Neural cell (in vitro differentiated cells): ENCODE measurements around the gene DDX27. TPM values are rescaled to one million over a fixed set of nuclear protein-coding genes. Genes with fewer than 3 reads are reported as not detected.

ENCODE experiments used
- H2AFZ ChIP-seq: fragments of 200-600, 300-800 bp; sonication (generic), shearing (Covaris generic); 2 replicates; pipeline ENCODE4 v1.6.0; 2014; ENCODE audit warnings: low read depth, mild to moderate bottlenecking, antibody characterized with exemption, low read length, moderate library complexity
- H3F3A ChIP-seq: fragments of 200-600 bp; shearing (Covaris generic); 2 replicates; pipeline ENCODE4 v1.6.1; 2016; ENCODE audit warnings: mild to moderate bottlenecking, moderate library complexity, mixed read lengths, antibody characterized with exemption, low read length; ENCODE audit not compliant: insufficient read depth, poor library complexity, severe bottlenecking
- H3K27ac ChIP-seq: fragments of 200-600, 300-800 bp; sonication (generic), shearing (Covaris generic); 2 replicates; pipeline ENCODE4 v1.5.1; 2014; ENCODE audit warnings: mild to moderate bottlenecking, low read length, moderate library complexity
- H3K27me3 ChIP-seq: fragments of 300-800, 200-600 bp; sonication (generic), shearing (Covaris generic); 2 replicates; pipeline ENCODE4 v1.6.0; 2014; ENCODE audit warnings: mild to moderate bottlenecking, low read depth, low read length, moderate library complexity; ENCODE audit not compliant: insufficient read depth
- H3K36me3 ChIP-seq: fragments of 300-800, 200-600 bp; sonication (generic), shearing (Covaris generic); 2 replicates; pipeline ENCODE4 v1.5.1; 2014; ENCODE audit warnings: mild to moderate bottlenecking, antibody characterized with exemption, low read length, moderate library complexity; ENCODE audit not compliant: insufficient read depth
- H3K4me2 ChIP-seq: fragments of 300-800, 200-600 bp; sonication (generic), shearing (Covaris generic); 2 replicates; pipeline ENCODE4 v1.6.0; 2014; ENCODE audit warnings: mild to moderate bottlenecking, low read length
- H3K4me3 ChIP-seq: fragments of 300-800, 200-600 bp; sonication (generic), shearing (Covaris generic); 2 replicates; pipeline ENCODE4 v1.5.1; 2014; ENCODE audit warnings: mild to moderate bottlenecking, low read length, moderate library complexity
- H3K79me2 ChIP-seq: fragments of 200-600 bp; shearing (Covaris generic); replicated peaks from 2 replicates; pipeline ENCODE4 v1.6.0; 2014; ENCODE audit warnings: mild to moderate bottlenecking, low read length, moderate library complexity; ENCODE audit not compliant: insufficient read depth
- H3K9ac ChIP-seq: fragments of 300-800, 200-600 bp; sonication (generic), shearing (Covaris generic); 2 replicates; pipeline ENCODE4 v1.6.1; 2016; ENCODE audit warnings: mild to moderate bottlenecking, low read length, mixed read lengths
- H3K9me2 ChIP-seq: fragments of 200-600 bp; shearing (Covaris generic); 2 replicates; pipeline ENCODE4 v1.6.1; 2016; ENCODE audit warnings: mild to moderate bottlenecking, low read length, mixed read lengths; ENCODE audit not compliant: insufficient read depth
- H3K9me3 ChIP-seq: fragments of 200-600, 300-800 bp; sonication (generic), shearing (Covaris generic); 2 replicates; pipeline ENCODE4 v1.6.1; 2016; ENCODE audit warnings: mild to moderate bottlenecking, mixed run types, low read length, moderate library complexity, mixed read lengths
- H4K20me1 ChIP-seq: fragments of 200-600 bp; shearing (Covaris generic); 2 replicates; pipeline ENCODE4 v1.6.1; 2016; ENCODE audit warnings: mild to moderate bottlenecking, mixed run types; ENCODE audit not compliant: insufficient read depth
- CTCF ChIP-seq: fragments of 450-650 bp; IDR thresholded peaks from 2 replicates; pipeline ENCODE4 v1.5.1; 2014; ENCODE audit warnings: antibody characterized with exemption, mild to moderate bottlenecking, moderate library complexity; ENCODE audit not compliant: poor library complexity, severe bottlenecking
- EP300 ChIP-seq: fragments of 450-650 bp; conservative IDR thresholded peaks from 2 replicates; pipeline ENCODE4 v1.6.1; 2014; ENCODE audit warnings: antibody characterized with exemption, mild to moderate bottlenecking, moderate library complexity; ENCODE audit not compliant: poor library complexity, severe bottlenecking
- EZH2 ChIP-seq: fragments of 200-600, 300-800 bp; shearing (Covaris generic), sonication (generic); IDR thresholded peaks from 2 replicates; pipeline ENCODE4 v1.6.1; 2014; ENCODE audit warnings: antibody characterized with exemption, low read length, borderline replicate concordance, mild to moderate bottlenecking; ENCODE audit not compliant: insufficient read depth, poor library complexity, severe bottlenecking
- MXI1 ChIP-seq: fragments of 450-650 bp; conservative IDR thresholded peaks from 2 replicates; pipeline ENCODE4 v1.6.1; 2014; ENCODE audit warnings: antibody characterized with exemption, mild to moderate bottlenecking; ENCODE audit not compliant: poor library complexity, severe bottlenecking
- POLR2AphosphoS5 ChIP-seq: IDR thresholded peaks from 2 replicates; pipeline ENCODE4 v1.6.1; 2012
- RAD21 ChIP-seq: fragments of 450-650 bp; conservative IDR thresholded peaks from 2 replicates; pipeline ENCODE4 v1.6.1; 2014; ENCODE audit warnings: antibody characterized with exemption, mild to moderate bottlenecking, moderate library complexity
- REST ChIP-seq: IDR thresholded peaks from 2 replicates; pipeline ENCODE4 v1.6.1; 2012; ENCODE audit warnings: borderline replicate concordance
- SMC3 ChIP-seq: fragments of 450-650 bp; conservative IDR thresholded peaks from 2 replicates; pipeline ENCODE4 v1.6.1; 2014; ENCODE audit warnings: antibody characterized with exemption, mild to moderate bottlenecking, moderate library complexity; ENCODE audit not compliant: poor library complexity
- TAF1 ChIP-seq: IDR thresholded peaks from 2 replicates; pipeline ENCODE4 v1.6.1; 2012; ENCODE audit warnings: low read depth
- polyA plus RNA-seq: library from polyadenylated mRNA; depleted of rRNA; stranded (reverse); fragments of >200 nt; gene quantifications from 2 replicates; pipeline ENCODE4 v1.2.3, GENCODE V29; 2014

The DDX27 gene
- polyA plus RNA-seq, 1 donor from 2014 or later, result 35.4 TPM

GRCh38 chr20:49210757-49211110 is 8.5 kb upstream of the DDX27 start:
- H3K9me2 ChIP-seq, result no peaks in the 10 kb centered on the region
- H3K4me2 ChIP-seq, result no peak overlapping the region
- H4K20me1 ChIP-seq, result no peaks in the 10 kb centered on the region
- H3K36me3 ChIP-seq, result no peaks in the 10 kb centered on the region
- no peaks in the 10 kb centered on the region for H3F3A ChIP-seq
- TF ChIP-seq CTCF, result no peak
- TF ChIP-seq EP300, result no peak
- TF ChIP-seq MXI1, result no peak
- TF ChIP-seq RAD21, result no peak
- no peak for TF ChIP-seq SMC3
- H3K27me3 ChIP-seq, result no peaks in the 10 kb centered on the region
- H2AFZ ChIP-seq, result no peak overlapping the region
- no peak overlapping the region for H3K9ac ChIP-seq
- H3K9me3 ChIP-seq, result no peaks in the 10 kb centered on the region
- no peak overlapping the region for H3K4me3 ChIP-seq
- H3K27ac ChIP-seq, result no peak overlapping the region
- no peaks in the 10 kb centered on the region for H3K79me2 ChIP-seq

DNA sequence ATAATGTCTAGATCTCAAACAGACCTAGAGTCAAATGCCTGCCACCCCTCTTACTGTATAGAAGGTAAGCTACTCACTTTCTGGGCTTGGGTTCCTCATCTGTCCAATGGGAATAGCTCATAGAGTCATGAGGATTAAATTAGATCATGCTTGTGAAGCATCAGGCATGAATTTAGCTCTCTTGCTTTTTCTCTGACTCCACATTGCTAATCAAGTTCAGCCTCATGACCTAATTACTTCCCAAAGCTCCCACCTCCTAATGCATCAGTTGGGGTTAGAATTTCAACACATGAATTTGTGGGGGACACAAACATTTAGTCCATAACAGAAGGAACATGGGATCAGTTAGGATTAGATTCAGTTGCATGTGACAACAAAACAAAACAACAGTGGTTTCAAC is 4.6 kb upstream of the DDX27 start:
- TF ChIP-seq SMC3 (no peak), EP300 (no peak), MXI1 (no peak), EZH2 (no peak), TAF1 (no peak)
- H3K9me2 ChIP-seq, result no peaks in the 10 kb centered on the region
- H2AFZ ChIP-seq, result no peak overlapping the region
- no peak overlapping the region for H3K4me2 ChIP-seq
- peaks cover 2% of the 10 kb centered on the region for H3K79me2 ChIP-seq
- no peak overlapping the region for H3K27ac ChIP-seq
- no peak overlapping the region for H3K4me3 ChIP-seq
- no peak overlapping the region for H3K9ac ChIP-seq
- no peaks in the 10 kb centered on the region for H3F3A ChIP-seq
- no peaks in the 10 kb centered on the region for H3K27me3 ChIP-seq
- H3K36me3 ChIP-seq, result no peaks in the 10 kb centered on the region
- H3K9me3 ChIP-seq, result no peaks in the 10 kb centered on the region
- no peaks in the 10 kb centered on the region for H4K20me1 ChIP-seq

DNA sequence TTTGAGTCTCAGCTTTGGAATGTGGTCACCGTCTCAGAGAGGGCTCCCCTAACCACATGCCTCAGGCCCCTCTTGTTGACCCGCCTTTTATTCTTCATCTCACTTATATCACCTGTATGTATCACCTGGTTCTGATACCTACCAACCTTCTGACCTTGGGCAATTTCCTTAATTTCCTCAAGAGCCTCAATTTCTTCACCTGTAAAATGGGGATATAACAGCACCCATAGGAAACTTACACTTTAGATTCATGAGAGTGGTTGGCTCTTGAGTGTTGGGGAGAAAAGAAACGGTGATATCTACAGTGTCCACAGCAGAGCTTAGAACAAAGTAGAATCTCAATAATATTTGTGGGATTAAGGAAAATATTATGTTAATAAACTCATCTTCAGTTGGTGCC is 4.0 kb upstream of the DDX27 start:
- Histone ChIP-seq H4K20me1 (no peaks in the 10 kb centered on the region), H3F3A (no peaks in the 10 kb centered on the region), H3K4me3 (no peak overlapping the region), H3K9ac (no peak overlapping the region), H2AFZ (no peak overlapping the region), H3K79me2 (peaks cover 8% of the 10 kb centered on the region), H3K9me3 (no peaks in the 10 kb centered on the region), H3K27me3 (no peaks in the 10 kb centered on the region), H3K9me2 (no peaks in the 10 kb centered on the region), H3K36me3 (no peaks in the 10 kb centered on the region), H3K27ac (no peak overlapping the region), H3K4me2 (no peak overlapping the region)
- TF ChIP-seq TAF1, result no peak
- no peak for TF ChIP-seq EP300
- no peak for TF ChIP-seq EZH2
- no peak for TF ChIP-seq MXI1
- TF ChIP-seq SMC3, result no peak
- TF ChIP-seq REST, result no peak
- TF ChIP-seq RAD21, result no peak
- TF ChIP-seq POLR2AphosphoS5, result no peak
- TF ChIP-seq CTCF, result no peak
